Measurements from ENCODE around the gene LY6G6F.

The LY6G6F gene

DNA sequence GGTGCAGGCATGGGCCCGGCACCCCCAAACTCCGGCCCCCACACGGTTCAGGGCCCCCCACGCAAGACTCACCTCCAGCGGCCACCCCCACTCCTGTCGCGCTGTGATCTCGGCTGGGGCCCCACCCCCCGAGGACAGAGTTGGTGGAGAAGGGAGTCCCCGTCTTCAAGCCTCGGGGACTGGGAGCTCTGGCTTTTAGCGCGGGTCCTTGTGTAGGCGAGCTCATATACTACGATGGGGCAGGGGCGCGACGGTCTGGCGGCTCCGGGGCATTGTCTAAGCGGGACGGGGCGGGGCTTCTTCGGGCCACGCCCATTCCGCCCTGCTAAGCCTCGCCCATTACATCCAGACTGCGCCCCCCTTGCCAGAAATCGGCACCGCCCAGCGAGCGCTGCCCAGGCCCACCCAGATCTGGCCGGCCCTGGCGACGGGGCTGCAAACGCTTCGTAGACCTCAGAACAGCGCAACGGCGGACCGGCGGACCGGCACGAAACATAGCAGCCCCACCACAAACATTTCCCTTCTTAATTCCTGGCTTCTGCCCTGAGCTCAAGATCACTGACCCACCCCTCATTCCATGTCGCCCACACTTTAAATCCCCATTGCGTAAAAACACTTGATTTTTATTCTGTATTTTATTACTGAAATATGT is 23.4 kb downstream of the LY6G6F start:
- TF ChIP-seq, protein P1, sequence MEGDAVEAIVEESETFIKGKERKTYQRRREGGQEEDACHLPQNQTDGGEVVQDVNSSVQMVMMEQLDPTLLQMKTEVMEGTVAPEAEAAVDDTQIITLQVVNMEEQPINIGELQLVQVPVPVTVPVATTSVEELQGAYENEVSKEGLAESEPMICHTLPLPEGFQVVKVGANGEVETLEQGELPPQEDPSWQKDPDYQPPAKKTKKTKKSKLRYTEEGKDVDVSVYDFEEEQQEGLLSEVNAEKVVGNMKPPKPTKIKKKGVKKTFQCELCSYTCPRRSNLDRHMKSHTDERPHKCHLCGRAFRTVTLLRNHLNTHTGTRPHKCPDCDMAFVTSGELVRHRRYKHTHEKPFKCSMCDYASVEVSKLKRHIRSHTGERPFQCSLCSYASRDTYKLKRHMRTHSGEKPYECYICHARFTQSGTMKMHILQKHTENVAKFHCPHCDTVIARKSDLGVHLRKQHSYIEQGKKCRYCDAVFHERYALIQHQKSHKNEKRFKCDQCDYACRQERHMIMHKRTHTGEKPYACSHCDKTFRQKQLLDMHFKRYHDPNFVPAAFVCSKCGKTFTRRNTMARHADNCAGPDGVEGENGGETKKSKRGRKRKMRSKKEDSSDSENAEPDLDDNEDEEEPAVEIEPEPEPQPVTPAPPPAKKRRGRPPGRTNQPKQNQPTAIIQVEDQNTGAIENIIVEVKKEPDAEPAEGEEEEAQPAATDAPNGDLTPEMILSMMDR (IDR thresholded peaks at IDR 0.05; ENCODE audit: extremely low read depth, insufficient read depth, missing control alignments): peak; percentile 5
- DNase-seq (ENCODE audit: low spot score): peak; percentile 86

DNA sequence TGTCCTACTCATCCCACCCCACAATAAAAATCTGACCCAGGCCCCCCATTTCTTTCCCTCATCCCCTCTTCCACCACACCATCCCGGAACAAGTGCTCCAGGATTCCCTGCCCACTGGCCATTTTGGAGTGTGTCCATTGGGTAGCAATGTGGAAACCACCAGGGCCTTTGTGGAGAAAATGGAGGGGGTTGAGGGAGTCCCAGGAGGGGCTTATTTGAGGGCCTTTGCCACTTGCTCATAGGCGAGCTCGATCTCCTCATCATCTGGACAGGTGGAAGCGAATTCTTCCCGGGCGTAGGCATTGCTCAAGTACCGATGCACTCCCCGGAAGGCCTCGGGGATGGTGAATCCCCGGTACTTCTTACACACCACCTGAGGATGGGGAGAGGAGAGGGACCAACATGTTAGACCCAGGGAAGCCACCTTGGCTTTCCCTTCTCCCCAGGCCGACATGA is 24.0 kb downstream of the LY6G6F start:
- TF ChIP-seq, protein P1 (IDR thresholded peaks at IDR 0.05; ENCODE audit: extremely low read depth, insufficient read depth, missing control alignments): no peak
- in situ Hi-C loops (cut with MboI; ENCODE audit: low pct_unique_long_range_greater_than_20kb, low sequenced_read_pairs, unreplicated experiment): no loop called here
- no peak for DNase-seq (ENCODE audit: low spot score)

More for the DNA sequence above, 23.4 kb downstream of the LY6G6F start:
- in situ Hi-C loops (cut with MboI; ENCODE audit: low pct_unique_long_range_greater_than_20kb, low sequenced_read_pairs, unreplicated experiment): no loop called here

DNA sequence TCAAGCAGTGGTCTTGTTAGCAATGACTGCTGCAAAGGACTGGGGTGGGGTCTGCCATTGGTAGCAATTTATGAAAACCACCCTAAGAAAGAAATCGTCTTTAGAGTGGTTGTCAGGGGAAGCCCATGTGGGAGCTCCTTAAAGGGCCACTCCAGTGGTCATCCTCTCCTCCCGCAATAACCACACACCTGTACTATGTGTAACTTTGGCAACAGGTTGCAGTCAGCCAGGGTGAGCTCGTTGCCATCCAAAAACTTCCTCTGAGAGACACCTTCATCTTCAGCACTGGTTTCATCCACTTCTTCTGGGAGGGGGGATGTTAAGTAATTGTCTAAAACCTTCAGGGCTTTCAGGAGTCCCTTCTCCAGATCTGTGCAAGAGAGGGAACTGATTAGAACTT is 25.4 kb downstream of the LY6G6F start:
- in situ Hi-C loops (cut with MboI; ENCODE audit: low pct_unique_long_range_greater_than_20kb, low sequenced_read_pairs, unreplicated experiment): no loop called here

DNA sequence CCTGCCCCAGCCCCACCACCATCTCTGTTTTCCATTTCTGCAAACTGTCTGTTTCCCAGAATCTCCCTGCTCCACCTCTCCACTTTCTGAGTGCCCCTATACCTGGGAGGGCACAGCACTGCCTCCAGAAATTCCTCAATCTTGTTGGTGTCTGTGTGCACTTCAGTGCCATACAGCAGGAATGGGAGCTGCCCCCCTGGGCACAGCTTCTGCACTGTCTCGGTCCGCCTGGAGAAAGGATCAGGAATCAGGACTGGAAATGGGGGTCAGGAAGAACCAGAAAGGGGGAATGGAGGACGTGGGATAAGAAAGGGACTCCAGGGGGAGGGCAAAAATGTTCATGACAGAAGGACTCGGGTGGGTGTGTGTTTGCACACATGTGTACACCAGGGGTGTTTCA is 27.1 kb downstream of the LY6G6F start:
- no peak for DNase-seq (ENCODE audit: low spot score)
- in situ Hi-C loops (cut with MboI; ENCODE audit: low pct_unique_long_range_greater_than_20kb, low sequenced_read_pairs, unreplicated experiment): no loop called here
- TF ChIP-seq, protein P1 (IDR thresholded peaks at IDR 0.05; ENCODE audit: extremely low read depth, insufficient read depth, missing control alignments): no peak

More for the DNA sequence above, 25.4 kb downstream of the LY6G6F start:
- no peak for DNase-seq (ENCODE audit: low spot score)
- TF ChIP-seq, protein P1 (IDR thresholded peaks at IDR 0.05; ENCODE audit: extremely low read depth, insufficient read depth, missing control alignments): no peak

DNA sequence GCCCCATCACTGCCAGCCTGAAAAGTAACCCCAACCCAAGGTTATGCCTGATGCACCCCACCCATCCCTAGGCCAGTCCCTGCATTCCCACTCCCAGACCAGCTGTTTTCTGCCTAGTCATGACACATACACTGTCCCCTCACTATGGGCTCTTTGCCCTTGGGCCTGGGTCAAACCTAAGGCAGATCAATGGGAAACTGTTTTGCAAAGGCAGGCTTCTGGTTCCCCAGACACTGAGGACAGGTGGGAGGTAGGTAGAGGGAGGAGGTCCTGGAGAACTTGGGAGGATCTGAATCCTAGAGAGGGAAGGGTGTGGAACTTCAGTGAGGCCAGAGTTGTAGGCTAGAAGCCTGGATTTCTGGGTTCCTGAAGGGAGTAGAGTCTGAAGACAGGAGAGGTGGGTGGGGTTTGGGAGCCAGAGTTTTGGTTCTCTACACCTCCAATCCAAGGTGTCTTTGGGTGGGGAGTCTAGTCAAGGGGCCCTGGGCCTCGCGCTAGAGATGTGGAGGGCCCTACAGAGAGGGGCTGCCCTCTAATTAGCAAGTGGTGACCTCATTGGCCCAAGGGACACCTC is 27.7 kb downstream of the LY6G6F start:
- in situ Hi-C loops (cut with MboI; ENCODE audit: low pct_unique_long_range_greater_than_20kb, low sequenced_read_pairs, unreplicated experiment): no loop called here
- DNase-seq (ENCODE audit: low spot score): no peak
- TF ChIP-seq, protein P1 (IDR thresholded peaks at IDR 0.05; ENCODE audit: extremely low read depth, insufficient read depth, missing control alignments): no peak

DNA sequence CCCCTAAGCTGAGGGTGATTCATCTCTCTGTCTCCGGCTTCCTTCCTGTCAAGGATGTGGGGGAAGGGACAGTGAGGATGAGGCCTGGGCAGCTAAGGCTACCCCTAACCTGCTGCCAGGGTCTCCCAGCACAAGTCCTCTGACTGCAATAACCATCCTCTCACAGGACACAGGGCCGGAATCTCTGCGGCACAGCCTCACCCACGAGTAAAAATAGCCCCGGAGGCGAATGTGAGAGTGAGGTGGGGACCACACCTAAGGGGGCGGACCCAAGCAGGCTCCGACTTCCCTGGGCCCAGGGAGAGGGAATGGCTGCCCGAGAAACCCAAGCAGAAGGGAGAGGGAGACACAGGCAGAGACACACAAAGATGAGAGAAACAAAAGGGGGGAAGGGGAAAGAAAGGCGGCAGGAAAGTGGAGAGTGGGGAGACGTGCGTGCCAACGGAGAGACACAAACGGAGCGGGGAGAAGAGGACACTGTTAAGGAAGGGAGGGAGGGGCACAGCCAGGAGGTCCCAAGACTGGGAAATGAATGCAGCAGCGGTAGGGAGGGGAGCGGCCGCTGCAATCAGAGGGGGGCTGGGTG is 28.2 kb downstream of the LY6G6F start:
- in situ Hi-C loops (cut with MboI; ENCODE audit: low pct_unique_long_range_greater_than_20kb, low sequenced_read_pairs, unreplicated experiment): no loop called here
- DNase-seq (ENCODE audit: low spot score): peak; percentile 79
- TF ChIP-seq, protein P1 (IDR thresholded peaks at IDR 0.05; ENCODE audit: extremely low read depth, insufficient read depth, missing control alignments): no peak

All from GM13977 (cell line).